ENCODE measurements around the gene MACROD2.

The MACROD2 gene

GRCh38 chr20:15818651-15819071 is 1823.3 kb downstream of the MACROD2 start:
- TF ChIP-seq, protein P1, sequence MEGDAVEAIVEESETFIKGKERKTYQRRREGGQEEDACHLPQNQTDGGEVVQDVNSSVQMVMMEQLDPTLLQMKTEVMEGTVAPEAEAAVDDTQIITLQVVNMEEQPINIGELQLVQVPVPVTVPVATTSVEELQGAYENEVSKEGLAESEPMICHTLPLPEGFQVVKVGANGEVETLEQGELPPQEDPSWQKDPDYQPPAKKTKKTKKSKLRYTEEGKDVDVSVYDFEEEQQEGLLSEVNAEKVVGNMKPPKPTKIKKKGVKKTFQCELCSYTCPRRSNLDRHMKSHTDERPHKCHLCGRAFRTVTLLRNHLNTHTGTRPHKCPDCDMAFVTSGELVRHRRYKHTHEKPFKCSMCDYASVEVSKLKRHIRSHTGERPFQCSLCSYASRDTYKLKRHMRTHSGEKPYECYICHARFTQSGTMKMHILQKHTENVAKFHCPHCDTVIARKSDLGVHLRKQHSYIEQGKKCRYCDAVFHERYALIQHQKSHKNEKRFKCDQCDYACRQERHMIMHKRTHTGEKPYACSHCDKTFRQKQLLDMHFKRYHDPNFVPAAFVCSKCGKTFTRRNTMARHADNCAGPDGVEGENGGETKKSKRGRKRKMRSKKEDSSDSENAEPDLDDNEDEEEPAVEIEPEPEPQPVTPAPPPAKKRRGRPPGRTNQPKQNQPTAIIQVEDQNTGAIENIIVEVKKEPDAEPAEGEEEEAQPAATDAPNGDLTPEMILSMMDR (IDR thresholded peaks at IDR 0.05; ENCODE audit: low read depth, low read length): no peak
- DNase-seq (ENCODE audit: extremely low read depth, low read depth): no peak

DNA sequence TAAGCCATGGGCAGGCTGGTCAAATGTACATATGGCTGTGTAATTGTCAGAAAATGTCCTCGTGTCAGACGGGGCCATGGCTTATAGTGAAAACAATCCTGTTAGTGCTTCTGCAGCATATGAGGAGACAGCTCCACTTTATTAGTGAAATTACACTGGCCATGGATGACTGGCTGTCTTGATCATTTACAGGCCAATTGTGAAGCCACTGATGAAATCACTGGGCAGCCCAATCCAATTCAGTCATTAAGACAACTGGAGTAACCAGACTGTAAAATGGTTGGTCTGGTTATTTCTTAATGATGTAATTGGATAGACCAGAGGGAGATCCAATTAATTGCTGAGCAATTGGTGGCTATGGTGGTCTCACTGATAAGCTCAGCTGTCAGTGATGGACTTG is 1828.4 kb downstream of the MACROD2 start:
- no peak for DNase-seq (ENCODE audit: extremely low read depth, low read depth)
- TF ChIP-seq, protein P1 (IDR thresholded peaks at IDR 0.05; ENCODE audit: low read depth, low read length): no peak

GRCh38 chr20:15827628-15828027 is 1832.3 kb downstream of the MACROD2 start:
- TF ChIP-seq, protein P1 (IDR thresholded peaks at IDR 0.05; ENCODE audit: low read depth, low read length): no peak
- no peak for DNase-seq (ENCODE audit: extremely low read depth, low read depth)

GRCh38 chr20:15831201-15831600 is 1835.9 kb downstream of the MACROD2 start:
- DNase-seq (ENCODE audit: extremely low read depth, low read depth): no peak
- TF ChIP-seq, protein P1 (IDR thresholded peaks at IDR 0.05; ENCODE audit: low read depth, low read length): no peak

DNA sequence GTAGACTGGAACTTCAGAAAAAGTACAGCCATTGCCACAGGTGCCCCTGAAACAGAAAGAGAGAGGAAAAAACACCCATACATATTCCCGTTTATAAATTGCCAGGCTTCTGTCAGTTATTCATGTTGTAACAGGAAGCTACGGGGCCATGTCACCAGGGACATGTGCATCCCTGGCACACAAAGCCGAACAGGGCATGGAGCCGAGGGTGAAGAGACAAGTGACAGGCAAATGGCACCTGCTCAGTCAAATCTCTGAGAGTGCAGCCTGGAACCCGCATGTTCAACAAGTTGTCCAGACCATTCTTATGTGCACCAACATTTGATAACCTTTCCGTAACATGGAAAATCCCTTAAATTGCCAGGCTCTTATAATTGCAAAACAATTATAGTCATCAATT is 1837.2 kb downstream of the MACROD2 start:
- DNase-seq (ENCODE audit: extremely low read depth, low read depth): no peak
- TF ChIP-seq, protein P1 (IDR thresholded peaks at IDR 0.05; ENCODE audit: low read depth, low read length): no peak

DNA sequence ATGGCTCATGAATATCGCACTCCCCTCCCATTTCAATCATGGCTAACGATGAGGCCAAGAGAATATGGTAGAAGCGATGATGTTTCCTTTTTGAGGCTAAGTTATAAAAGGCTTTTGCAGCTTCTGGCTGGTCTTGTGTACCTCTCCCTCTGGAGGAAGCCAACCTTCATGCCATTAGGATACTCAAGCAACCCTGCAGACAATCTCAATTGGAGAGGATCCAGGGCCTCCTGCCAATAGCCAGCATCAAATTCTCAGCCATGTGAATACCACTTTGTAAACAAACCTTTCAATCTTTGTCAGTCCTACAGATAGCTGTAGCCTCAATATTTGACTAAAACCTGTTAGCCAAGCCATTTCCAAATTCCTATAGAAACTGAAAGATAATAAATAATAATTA is 1839.5 kb downstream of the MACROD2 start:
- DNase-seq (ENCODE audit: extremely low read depth, low read depth): no peak
- TF ChIP-seq, protein P1 (IDR thresholded peaks at IDR 0.05; ENCODE audit: low read depth, low read length): no peak

DNA sequence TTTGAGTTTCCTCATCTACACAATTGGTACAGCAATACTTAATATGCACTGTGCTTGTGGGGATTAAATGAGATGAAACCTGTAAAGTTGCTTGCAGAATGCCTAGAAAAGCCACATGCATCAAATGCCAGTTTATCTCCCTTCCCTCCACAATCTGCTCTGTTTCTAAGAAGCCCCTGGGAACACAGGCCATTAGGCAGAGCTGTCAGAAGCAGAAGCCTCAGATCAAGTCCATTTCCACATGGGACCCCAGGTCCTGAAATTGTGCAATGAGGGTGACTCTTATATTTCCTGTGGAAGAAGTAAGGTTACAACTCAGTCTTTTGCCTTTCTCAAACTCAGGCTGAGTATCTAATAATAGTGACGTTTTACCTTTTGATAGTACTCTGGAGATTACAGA is 1840.5 kb downstream of the MACROD2 start:
- TF ChIP-seq, protein P1 (IDR thresholded peaks at IDR 0.05; ENCODE audit: low read depth, low read length): no peak

More for the DNA sequence above, 1840.5 kb downstream of the MACROD2 start:
- DNase-seq (ENCODE audit: extremely low read depth, low read depth): no peak

Data from AG09319 (cell line).